Measurements from ENCODE around the gene LEMD2. TPM values are rescaled to one million over a fixed set of nuclear protein-coding genes. Genes with fewer than 3 reads are reported as not detected.
A peak's percentile ranks its signal among the peaks of the same experiment; 100 is the strongest.
"Not testable (repeated sequence)": the region's sequence is repeated elsewhere in the genome, so short reads cannot be mapped to it uniquely, and the experiment has no call there.

Gene LEMD2
- total RNA-seq, result 10 to 100 TPM; 49.9 to 59.8 TPM

GRCh38 chr6:33788694-33789549, at the start of gene LEMD2:
Gene LEMD2, minus strand, starts transcription at chr6:33789130. Its CDS starts 14 bp downstream, at chr6:33789116.
- Mint-ChIP-seq H3K36me3 (ENCODE audit: low read depth) (peaks cover 36% of the 10 kb centered on the region), H3K27ac (peak within 1 kb of the TSS; percentile 97), H3K4me1 (ENCODE audit: low read depth) (peaks cover 55% of the 10 kb centered on the region), H3K27me3 (ENCODE audit: low read depth) (peaks cover 5% of the 10 kb centered on the region), H3K4me3 (peak within 1 kb of the TSS; percentile 94), H3K9me3 (ENCODE audit: insufficient read depth) (no peaks in the 10 kb centered on the region)
- DNase-seq, result peak; percentile 93
- POLR2A ChIA-PET, result interaction anchor here (0.7 to 1.9 kb wide), 10 partner anchors 9 to 666 kb away, joined by 3 to 9 read pairs (median 3); partner anchors contain the start of genes BAK1 and UQCC2
- CTCF ChIA-PET, result interaction anchor here (0.7 to 3.6 kb wide), 5 partner anchors 16 to 89 kb away, joined by 3 to 21 read pairs (median 4); partner anchors contain the start of gene UQCC2
- ATAC-seq, result peak; percentile 87

DNA sequence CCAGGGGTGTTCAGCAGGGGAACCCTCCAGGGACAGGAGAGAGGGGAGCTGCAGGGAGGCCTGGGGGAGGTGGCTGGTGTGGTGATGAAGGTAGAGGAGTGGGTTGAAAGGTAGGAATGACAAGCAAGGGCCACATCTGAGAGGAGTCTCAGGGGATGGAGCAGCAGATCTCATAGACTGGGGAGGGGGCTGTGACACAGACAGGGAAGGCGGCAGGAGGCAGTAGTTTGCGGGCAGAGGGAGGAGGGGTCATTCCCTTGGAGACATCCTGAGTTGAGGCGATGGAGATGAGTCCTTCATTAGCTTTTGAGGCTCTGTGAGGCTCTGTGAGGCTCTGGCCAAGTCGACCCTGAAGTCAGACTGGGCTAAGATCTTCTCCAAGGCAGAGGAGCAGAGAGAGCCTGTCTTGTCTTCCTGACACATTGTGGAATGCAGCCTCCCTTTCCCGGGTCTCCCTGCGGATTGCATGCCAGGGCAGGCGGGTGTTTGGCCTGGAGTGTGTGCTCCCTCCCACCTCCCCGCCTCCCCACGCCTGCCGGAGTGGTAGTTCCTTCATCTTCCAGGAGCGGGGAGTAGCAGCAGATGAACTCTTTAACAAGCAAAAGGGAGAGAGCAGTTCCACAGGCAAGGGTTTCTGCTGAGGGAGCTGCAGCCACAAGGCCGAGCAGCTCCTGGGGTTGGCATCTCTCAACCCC, 49.2 kb upstream of the LEMD2 start:
- Mint-ChIP-seq H3K36me3 (ENCODE audit: low read depth) (no peaks in the 10 kb centered on the region), H3K4me1 (ENCODE audit: low read depth) (peaks cover 19% of the 10 kb centered on the region), H3K4me3 (no peak overlapping the region), H3K27ac (no peak overlapping the region), H3K27me3 (ENCODE audit: low read depth) (peaks cover 30% of the 10 kb centered on the region), H3K9me3 (ENCODE audit: insufficient read depth) (no peaks in the 10 kb centered on the region)
- ATAC-seq, result no peak
- ChIA-PET POLR2A (interaction anchor here (1.0 kb wide), 1 partner anchor 9 kb away, joined by 3 read pairs; no protein-coding TSS in a partner anchor), CTCF (interaction anchor here (1.0 kb wide), 1 partner anchor 18 kb away, joined by 3 read pairs; no protein-coding TSS in a partner anchor)
- no peak for DNase-seq

DNA sequence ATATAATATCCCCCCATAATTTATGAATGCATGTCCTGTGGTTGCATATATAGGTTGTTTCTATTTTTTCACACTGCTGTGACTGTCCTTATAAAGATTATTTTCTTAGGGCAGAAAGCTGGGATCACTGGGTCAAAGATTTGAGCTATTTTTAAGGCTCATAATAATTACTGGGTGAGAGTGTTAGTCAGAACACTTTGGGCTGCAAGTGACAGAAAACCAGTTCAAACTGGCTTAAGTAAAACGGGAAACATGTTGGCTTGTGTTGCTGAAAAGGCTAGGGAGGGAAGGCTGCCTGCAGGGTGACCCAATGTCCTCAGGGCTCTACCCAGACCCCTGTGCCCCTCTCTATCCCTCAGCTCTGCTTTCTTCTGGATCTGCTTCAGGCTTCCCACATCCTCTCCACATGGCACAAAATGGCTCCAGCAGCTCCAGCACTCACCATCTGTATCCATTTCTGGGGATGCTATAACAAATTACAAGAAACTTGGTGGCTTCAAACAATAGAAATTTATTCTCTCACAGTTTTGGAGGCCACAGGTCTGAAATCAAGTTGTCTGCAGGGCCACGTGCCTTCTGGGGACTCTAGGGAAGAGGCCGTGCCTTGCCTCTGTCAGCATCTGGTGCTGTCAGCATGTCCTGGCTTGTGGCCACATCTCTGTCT, 48.0 kb upstream of the LEMD2 start:
- CTCF ChIA-PET, result interaction anchor here (1.0 to 1.2 kb wide), 2 partner anchors 19 to 66 kb away, joined by 3 read pairs; no protein-coding TSS in a partner anchor
- ATAC-seq (no peak), DNase-seq (no peak)
- peaks cover 30% of the 10 kb centered on the region for H3K27me3 Mint-ChIP-seq (ENCODE audit: low read depth)
- POLR2A ChIA-PET, result interaction anchor here (1.0 kb wide), 1 partner anchor 8 kb away, joined by 3 read pairs; no protein-coding TSS in a partner anchor
- no peaks in the 10 kb centered on the region for H3K9me3 Mint-ChIP-seq (ENCODE audit: insufficient read depth)
- no peak overlapping the region for H3K4me3 Mint-ChIP-seq
- no peaks in the 10 kb centered on the region for H3K36me3 Mint-ChIP-seq (ENCODE audit: low read depth)
- peaks cover 19% of the 10 kb centered on the region for H3K4me1 Mint-ChIP-seq (ENCODE audit: low read depth)
- H3K27ac Mint-ChIP-seq, result no peak overlapping the region

- Mint-ChIP-seq H3K27me3 (ENCODE audit: low read depth) (peaks cover 37% of the 10 kb centered on the region), H3K4me1 (ENCODE audit: low read depth) (peaks cover 4% of the 10 kb centered on the region), H3K9me3 (ENCODE audit: insufficient read depth) (no peaks in the 10 kb centered on the region), H3K36me3 (ENCODE audit: low read depth) (no peaks in the 10 kb centered on the region), H3K27ac (no peak overlapping the region), H3K4me3 (no peak overlapping the region)
- POLR2A ChIA-PET, result no interaction called here
- DNase-seq (no peak), ATAC-seq (no peak)
- CTCF ChIA-PET, result no interaction called here
These were observed 45.8 kb upstream of the LEMD2 start for GRCh38 chr6:33834401-33835392.

DNA sequence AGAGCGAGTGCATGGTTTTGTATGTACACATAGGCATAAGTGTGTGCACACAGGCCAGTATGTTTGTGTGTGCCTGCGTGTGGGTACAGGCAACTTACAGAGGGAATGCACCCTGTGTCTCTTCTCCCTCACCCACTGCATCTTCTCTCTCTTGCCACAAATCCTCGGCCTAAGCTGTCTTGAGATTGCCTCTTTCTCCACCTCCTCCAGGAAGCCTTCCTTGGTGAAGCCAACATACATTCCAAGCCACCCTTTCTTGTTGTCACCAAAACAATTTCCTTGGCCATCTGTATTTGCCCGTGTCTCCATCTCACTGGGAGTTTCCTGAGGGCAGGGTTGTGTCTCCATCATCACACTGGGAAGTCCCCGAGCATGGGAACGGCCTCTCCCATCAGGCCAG, 44.7 kb upstream of the LEMD2 start:
- ATAC-seq, result no peak
- no peak for DNase-seq
- no peaks in the 10 kb centered on the region for H3K9me3 Mint-ChIP-seq (ENCODE audit: insufficient read depth)
- no peak overlapping the region for H3K27ac Mint-ChIP-seq
- H3K4me3 Mint-ChIP-seq, result no peak overlapping the region
- CTCF ChIA-PET, result no interaction called here
- H3K36me3 Mint-ChIP-seq (ENCODE audit: low read depth), result no peaks in the 10 kb centered on the region
- H3K4me1 Mint-ChIP-seq (ENCODE audit: low read depth), result no peaks in the 10 kb centered on the region
- POLR2A ChIA-PET, result no interaction called here
- H3K27me3 Mint-ChIP-seq (ENCODE audit: low read depth), result peaks cover 35% of the 10 kb centered on the region

- H3K27ac Mint-ChIP-seq; POLR2A ChIA-PET; H3K9me3 Mint-ChIP-seq (ENCODE audit: insufficient read depth); CTCF ChIA-PET; DNase-seq; H3K36me3 Mint-ChIP-seq (ENCODE audit: low read depth); ATAC-seq; H3K4me1 Mint-ChIP-seq (ENCODE audit: low read depth); H3K4me3 Mint-ChIP-seq: not testable (repeated sequence)
- H3K27me3 Mint-ChIP-seq (ENCODE audit: low read depth), result peaks cover 31% of the 10 kb centered on the region
These were observed 43.9 kb upstream of the LEMD2 start for GRCh38 chr6:33832831-33833230.

DNA sequence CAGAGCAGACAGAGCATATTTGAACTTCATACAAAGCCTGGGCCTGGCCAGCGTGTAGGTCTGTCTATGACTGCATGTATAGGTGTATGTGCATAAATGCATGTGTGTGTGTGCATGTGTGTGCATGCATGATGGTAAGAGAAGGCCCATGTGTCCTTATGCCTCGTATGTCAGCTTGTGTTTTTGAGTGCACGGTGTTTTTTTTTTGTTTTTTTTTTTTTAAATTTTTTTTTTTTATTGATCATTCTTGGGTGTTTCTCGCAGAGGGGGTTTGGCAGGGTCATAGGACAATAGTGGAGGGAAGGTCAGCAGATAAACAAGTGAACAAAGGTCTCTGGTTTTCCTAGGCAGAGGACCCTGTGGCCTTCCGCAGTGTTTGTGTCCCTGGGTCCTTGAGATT, 42.8 kb upstream of the LEMD2 start:
- DNase-seq; CTCF ChIA-PET; H3K27ac Mint-ChIP-seq; H3K4me1 Mint-ChIP-seq (ENCODE audit: low read depth); POLR2A ChIA-PET; H3K4me3 Mint-ChIP-seq; H3K36me3 Mint-ChIP-seq (ENCODE audit: low read depth); ATAC-seq; H3K9me3 Mint-ChIP-seq (ENCODE audit: insufficient read depth): not testable (repeated sequence)
- H3K27me3 Mint-ChIP-seq (ENCODE audit: low read depth), result peaks cover 22% of the 10 kb centered on the region

- Mint-ChIP-seq H3K36me3 (ENCODE audit: low read depth) (no peaks in the 10 kb centered on the region), H3K27me3 (ENCODE audit: low read depth) (peaks cover 17% of the 10 kb centered on the region), H3K4me3 (no peak overlapping the region), H3K27ac (no peak overlapping the region), H3K4me1 (ENCODE audit: low read depth) (no peaks in the 10 kb centered on the region), H3K9me3 (ENCODE audit: insufficient read depth) (no peaks in the 10 kb centered on the region)
- POLR2A ChIA-PET, result no interaction called here
- CTCF ChIA-PET, result no interaction called here
- ATAC-seq, result no peak
- DNase-seq, result no peak
These were observed 41.8 kb upstream of the LEMD2 start for GRCh38 chr6:33830635-33831240.

- Mint-ChIP-seq H3K4me3 (no peak overlapping the region), H3K27ac (no peak overlapping the region), H3K36me3 (ENCODE audit: low read depth) (no peaks in the 10 kb centered on the region), H3K9me3 (ENCODE audit: insufficient read depth) (no peaks in the 10 kb centered on the region), H3K27me3 (ENCODE audit: low read depth) (peaks cover 14% of the 10 kb centered on the region), H3K4me1 (ENCODE audit: low read depth) (no peaks in the 10 kb centered on the region)
- ChIA-PET POLR2A (interaction anchor here (0.8 kb wide), 1 partner anchor 8 kb away, joined by 3 read pairs; no protein-coding TSS in a partner anchor), CTCF (no interaction called here)
- DNase-seq, result no peak
- no peak for ATAC-seq
These were observed 40.1 kb upstream of the LEMD2 start for GRCh38 chr6:33828764-33829731.

- no peaks in the 10 kb centered on the region for H3K4me1 Mint-ChIP-seq (ENCODE audit: low read depth)
- no peaks in the 10 kb centered on the region for H3K9me3 Mint-ChIP-seq (ENCODE audit: insufficient read depth)
- CTCF ChIA-PET, result no interaction called here
- no peak overlapping the region for H3K4me3 Mint-ChIP-seq
- peaks cover 12% of the 10 kb centered on the region for H3K27me3 Mint-ChIP-seq (ENCODE audit: low read depth)
- H3K27ac Mint-ChIP-seq, result no peak overlapping the region
- DNase-seq (no peak), ATAC-seq (no peak)
- no peaks in the 10 kb centered on the region for H3K36me3 Mint-ChIP-seq (ENCODE audit: low read depth)
- POLR2A ChIA-PET, result interaction anchor here (0.8 kb wide), 1 partner anchor 9 kb away, joined by 3 read pairs; no protein-coding TSS in a partner anchor
These were observed 39.5 kb upstream of the LEMD2 start for GRCh38 chr6:33828452-33828763.
